ENCODE measurements around the gene SLC22A25.

The SLC22A25 gene

DNA sequence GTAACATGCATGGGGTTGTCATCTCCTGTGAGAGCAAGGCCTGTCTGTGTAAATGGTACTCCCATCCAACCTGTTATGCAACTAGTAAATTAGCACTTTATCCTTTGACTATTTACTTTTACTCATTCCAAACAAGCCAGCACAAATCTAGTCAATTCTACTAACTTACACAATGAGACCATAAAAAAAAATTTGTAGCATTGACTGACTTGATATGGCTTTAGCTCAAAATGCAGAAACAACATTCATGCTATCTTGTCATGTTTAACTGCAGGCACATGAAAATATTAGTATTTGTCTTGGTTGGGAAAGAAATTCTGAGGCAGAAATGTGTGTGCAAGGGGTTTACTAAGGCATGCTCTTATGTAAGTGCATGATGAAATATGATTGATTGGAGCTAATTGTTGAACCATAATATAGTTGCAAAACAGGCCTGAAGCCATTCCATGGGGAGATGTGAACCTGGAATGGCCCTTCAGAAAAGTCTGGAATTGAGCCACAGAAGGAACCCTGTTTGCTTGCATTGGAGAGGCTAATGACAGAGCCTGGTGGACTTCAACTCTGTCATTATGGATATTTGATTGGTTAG lies 2.5 kb downstream of the SLC22A25 start:
- Histone ChIP-seq H3K9me2 (replicated peaks; ENCODE audit: control insufficient read depth, low read length) (no peaks in the 10 kb centered on the region), H3K4me1 (ENCODE audit: control insufficient read depth, low read length) (no peaks in the 10 kb centered on the region), H3K4me3 (ENCODE audit: low read length) (no peak overlapping the region), H3K79me2 (ENCODE audit: control insufficient read depth, low read length) (no peaks in the 10 kb centered on the region), H3F3A (ENCODE audit: control insufficient read depth, insufficient read depth) (no peaks in the 10 kb centered on the region), H4K20me1 (ENCODE audit: control insufficient read depth, insufficient read depth, low read depth, low read length) (no peaks in the 10 kb centered on the region), H3K27me3 (ENCODE audit: control insufficient read depth, low read length) (no peaks in the 10 kb centered on the region), H3K4me2 (ENCODE audit: low read length) (no peak overlapping the region), H3K9me3 (ENCODE audit: control insufficient read depth, insufficient read depth, low read length) (no peaks in the 10 kb centered on the region), H3K36me3 (ENCODE audit: control insufficient read depth, low read length) (no peaks in the 10 kb centered on the region), H3K27ac (ENCODE audit: low read depth, low read length) (no peak overlapping the region)
- TF ChIP-seq, protein P1, sequence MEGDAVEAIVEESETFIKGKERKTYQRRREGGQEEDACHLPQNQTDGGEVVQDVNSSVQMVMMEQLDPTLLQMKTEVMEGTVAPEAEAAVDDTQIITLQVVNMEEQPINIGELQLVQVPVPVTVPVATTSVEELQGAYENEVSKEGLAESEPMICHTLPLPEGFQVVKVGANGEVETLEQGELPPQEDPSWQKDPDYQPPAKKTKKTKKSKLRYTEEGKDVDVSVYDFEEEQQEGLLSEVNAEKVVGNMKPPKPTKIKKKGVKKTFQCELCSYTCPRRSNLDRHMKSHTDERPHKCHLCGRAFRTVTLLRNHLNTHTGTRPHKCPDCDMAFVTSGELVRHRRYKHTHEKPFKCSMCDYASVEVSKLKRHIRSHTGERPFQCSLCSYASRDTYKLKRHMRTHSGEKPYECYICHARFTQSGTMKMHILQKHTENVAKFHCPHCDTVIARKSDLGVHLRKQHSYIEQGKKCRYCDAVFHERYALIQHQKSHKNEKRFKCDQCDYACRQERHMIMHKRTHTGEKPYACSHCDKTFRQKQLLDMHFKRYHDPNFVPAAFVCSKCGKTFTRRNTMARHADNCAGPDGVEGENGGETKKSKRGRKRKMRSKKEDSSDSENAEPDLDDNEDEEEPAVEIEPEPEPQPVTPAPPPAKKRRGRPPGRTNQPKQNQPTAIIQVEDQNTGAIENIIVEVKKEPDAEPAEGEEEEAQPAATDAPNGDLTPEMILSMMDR (IDR thresholded peaks at IDR 0.05; ENCODE audit: low read depth, low read length, poor library complexity, severe bottlenecking) = no peak
- TF ChIP-seq EZH2phosphoT487 (IDR thresholded peaks at IDR 0.05; ENCODE audit: borderline replicate concordance, low read length) = no peak

DNA sequence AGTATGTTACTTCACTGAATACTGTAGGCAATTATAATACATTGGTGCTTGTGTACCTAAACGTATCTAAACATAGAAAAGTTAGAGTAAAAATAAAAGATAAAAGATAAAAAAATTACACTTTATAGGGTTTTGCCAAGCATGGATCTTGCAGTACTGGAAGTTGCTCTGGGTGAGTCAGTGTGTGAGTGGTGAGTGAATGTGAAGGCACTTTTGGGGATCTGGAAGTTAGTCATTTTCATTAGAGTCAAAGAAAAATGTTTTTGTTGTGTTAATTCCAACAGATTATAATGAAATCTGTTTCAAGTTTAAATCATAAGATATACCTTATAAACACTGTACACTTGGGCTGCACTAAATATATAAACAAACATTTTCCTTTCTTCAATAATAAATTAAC lies 3.3 kb downstream of the SLC22A25 start:
- no peaks in the 10 kb centered on the region for H3K4me1 ChIP-seq (ENCODE audit: control insufficient read depth, low read length)
- H3K27ac ChIP-seq (ENCODE audit: low read depth, low read length) = no peak overlapping the region
- no peaks in the 10 kb centered on the region for H3K9me3 ChIP-seq (ENCODE audit: control insufficient read depth, insufficient read depth, low read length)
- no peaks in the 10 kb centered on the region for H3K9me2 ChIP-seq (replicated peaks; ENCODE audit: control insufficient read depth, low read length)
- H3K4me3 ChIP-seq (ENCODE audit: low read length) = no peak overlapping the region
- H4K20me1 ChIP-seq (ENCODE audit: control insufficient read depth, insufficient read depth, low read depth, low read length) = no peaks in the 10 kb centered on the region
- no peaks in the 10 kb centered on the region for H3K79me2 ChIP-seq (ENCODE audit: control insufficient read depth, low read length)
- H3K36me3 ChIP-seq (ENCODE audit: control insufficient read depth, low read length) = no peaks in the 10 kb centered on the region
- no peaks in the 10 kb centered on the region for H3K27me3 ChIP-seq (ENCODE audit: control insufficient read depth, low read length)
- TF ChIP-seq, protein P1 (IDR thresholded peaks at IDR 0.05; ENCODE audit: low read depth, low read length, poor library complexity, severe bottlenecking) = no peak
- TF ChIP-seq EZH2phosphoT487 (IDR thresholded peaks at IDR 0.05; ENCODE audit: borderline replicate concordance, low read length) = no peak
- no peak overlapping the region for H3K4me2 ChIP-seq (ENCODE audit: low read length)
- no peaks in the 10 kb centered on the region for H3F3A ChIP-seq (ENCODE audit: control insufficient read depth, insufficient read depth)

DNA sequence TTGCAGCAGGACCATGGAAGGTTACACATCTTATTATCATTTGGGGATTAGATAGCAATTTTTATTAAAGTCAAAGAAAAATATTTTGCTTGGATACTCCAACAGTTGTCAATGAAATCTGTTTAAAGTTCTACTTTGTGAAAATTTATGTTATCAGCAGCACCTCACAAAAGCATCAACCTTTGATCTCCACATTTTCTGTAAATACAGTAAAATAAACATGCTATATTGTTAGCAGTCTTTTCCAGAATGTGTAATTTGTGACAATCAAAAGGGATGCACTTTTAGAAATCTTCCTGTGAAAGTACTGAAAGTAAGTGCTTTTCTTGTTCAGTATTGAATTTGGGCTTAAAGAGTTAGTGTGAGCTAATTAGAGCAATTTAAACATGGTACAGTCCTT lies 4.1 kb downstream of the SLC22A25 start:
- Histone ChIP-seq H3K9me3 (ENCODE audit: control insufficient read depth, insufficient read depth, low read length) (no peaks in the 10 kb centered on the region), H3K4me1 (ENCODE audit: control insufficient read depth, low read length) (no peaks in the 10 kb centered on the region), H3K9me2 (replicated peaks; ENCODE audit: control insufficient read depth, low read length) (no peaks in the 10 kb centered on the region), H3K27ac (ENCODE audit: low read depth, low read length) (no peak overlapping the region), H3K4me2 (ENCODE audit: low read length) (no peak overlapping the region), H3K79me2 (ENCODE audit: control insufficient read depth, low read length) (no peaks in the 10 kb centered on the region), H4K20me1 (ENCODE audit: control insufficient read depth, insufficient read depth, low read depth, low read length) (no peaks in the 10 kb centered on the region), H3K4me3 (ENCODE audit: low read length) (no peak overlapping the region), H3K36me3 (ENCODE audit: control insufficient read depth, low read length) (no peaks in the 10 kb centered on the region), H3F3A (ENCODE audit: control insufficient read depth, insufficient read depth) (no peaks in the 10 kb centered on the region), H3K27me3 (ENCODE audit: control insufficient read depth, low read length) (no peaks in the 10 kb centered on the region)
- TF ChIP-seq, protein P1 (IDR thresholded peaks at IDR 0.05; ENCODE audit: low read depth, low read length, poor library complexity, severe bottlenecking) = no peak
- TF ChIP-seq EZH2phosphoT487 (IDR thresholded peaks at IDR 0.05; ENCODE audit: borderline replicate concordance, low read length) = no peak

All from DOHH2 (cell line).